Measurements from ENCODE around the gene ARSI. TPM values are rescaled to one million over a fixed set of nuclear protein-coding genes. Genes with fewer than 3 reads are reported as not detected.

Gene ARSI
- total RNA-seq, 1 experiment from 2014 or later = 6.3 TPM

- Histone ChIP-seq H3K4me1 (ENCODE audit: insufficient read depth, low read length) (no peaks in the 10 kb centered on the region), H3K79me2 (ENCODE audit: low read length) (no peaks in the 10 kb centered on the region), H3K9me2 (replicated peaks; ENCODE audit: low read length) (no peaks in the 10 kb centered on the region), H3K27me3 (ENCODE audit: low read length) (no peaks in the 10 kb centered on the region), H3K4me2 (ENCODE audit: low read length) (no peak overlapping the region), H3K9me3 (ENCODE audit: low read length) (no peaks in the 10 kb centered on the region), H3K36me3 (ENCODE audit: low read depth, low read length) (no peaks in the 10 kb centered on the region), H3F3A (ENCODE audit: low read length, unreplicated experiment) (no peaks in the 10 kb centered on the region), H3K9ac (ENCODE audit: low read length) (no peak overlapping the region), H3K4me3 (ENCODE audit: low read length) (no peak overlapping the region), H2AFZ (ENCODE audit: low read length) (no peak overlapping the region), H3K27ac (ENCODE audit: low read length) (no peak overlapping the region), H4K20me1 (ENCODE audit: low read length) (no peaks in the 10 kb centered on the region)
- ChIA-PET POLR2A (ENCODE audit: unreplicated experiment) (no interaction called here), CTCF (no interaction called here)
- no TSS peak for BruUV-seq (replicated peaks)
- TF ChIP-seq EZH2phosphoT487 (IDR thresholded peaks at IDR 0.05; ENCODE audit: borderline replicate concordance, low read length) = no peak
- TF ChIP-seq CTCF (conservative IDR thresholded peaks at IDR 0.05; ENCODE audit: low read depth, low read length) = no peak
- TF ChIP-seq EZH2 (IDR thresholded peaks at IDR 0.05; ENCODE audit: low read length, unreplicated experiment) = no peak
- intact Hi-C loops (cut with micrococcal nuclease) = no loop called here
- ATAC-seq (no peak), DNase-seq (no peak)
Measured at GRCh38 chr5:150253416-150254208, 49.1 kb downstream of the ARSI start.

GRCh38 chr5:150252489-150252888, 50.2 kb downstream of the ARSI start:
- TF ChIP-seq CTCF (conservative IDR thresholded peaks at IDR 0.05; ENCODE audit: low read depth, low read length) = no peak
- no peak for TF ChIP-seq EZH2 (IDR thresholded peaks at IDR 0.05; ENCODE audit: low read length, unreplicated experiment)
- no peak for TF ChIP-seq EZH2phosphoT487 (IDR thresholded peaks at IDR 0.05; ENCODE audit: borderline replicate concordance, low read length)
- H3K36me3 ChIP-seq (ENCODE audit: low read depth, low read length) = no peaks in the 10 kb centered on the region
- no peaks in the 10 kb centered on the region for H3K27me3 ChIP-seq (ENCODE audit: low read length)
- no peak overlapping the region for H3K4me2 ChIP-seq (ENCODE audit: low read length)
- DNase-seq (no peak), ATAC-seq (no peak)
- no TSS peak for BruUV-seq (replicated peaks)
- H3F3A ChIP-seq (ENCODE audit: low read length, unreplicated experiment) = no peaks in the 10 kb centered on the region
- H3K4me1 ChIP-seq (ENCODE audit: insufficient read depth, low read length) = no peaks in the 10 kb centered on the region
- H3K9me3 ChIP-seq (ENCODE audit: low read length) = no peaks in the 10 kb centered on the region
- no peak overlapping the region for H3K4me3 ChIP-seq (ENCODE audit: low read length)
- ChIA-PET CTCF (no interaction called here), POLR2A (ENCODE audit: unreplicated experiment) (interaction anchor here (0.6 kb wide), 1 partner anchor 16 kb away, joined by 3 read pairs; no protein-coding TSS in a partner anchor)
- no peaks in the 10 kb centered on the region for H3K9me2 ChIP-seq (replicated peaks; ENCODE audit: low read length)
- no peak overlapping the region for H3K9ac ChIP-seq (ENCODE audit: low read length)
- H3K27ac ChIP-seq (ENCODE audit: low read length) = no peak overlapping the region
- no peaks in the 10 kb centered on the region for H3K79me2 ChIP-seq (ENCODE audit: low read length)
- no peak overlapping the region for H2AFZ ChIP-seq (ENCODE audit: low read length)
- intact Hi-C loops (cut with micrococcal nuclease) = no loop called here
- H4K20me1 ChIP-seq (ENCODE audit: low read length) = no peaks in the 10 kb centered on the region

GRCh38 chr5:150251504-150251903, 51.2 kb downstream of the ARSI start:
- CTCF ChIA-PET = no interaction called here
- intact Hi-C loops (cut with micrococcal nuclease) = no loop called here
- TF ChIP-seq EZH2 (IDR thresholded peaks at IDR 0.05; ENCODE audit: low read length, unreplicated experiment) (no peak), CTCF (conservative IDR thresholded peaks at IDR 0.05; ENCODE audit: low read depth, low read length) (no peak), EZH2phosphoT487 (IDR thresholded peaks at IDR 0.05; ENCODE audit: borderline replicate concordance, low read length) (no peak)

More at GRCh38 chr5:150251504-150251903, 51.2 kb downstream of the ARSI start:
- no peaks in the 10 kb centered on the region for H3K36me3 ChIP-seq (ENCODE audit: low read depth, low read length)
- DNase-seq (no peak), ATAC-seq (no peak)
- no peaks in the 10 kb centered on the region for H3K4me1 ChIP-seq (ENCODE audit: insufficient read depth, low read length)
- H3K27me3 ChIP-seq (ENCODE audit: low read length) = no peaks in the 10 kb centered on the region
- no peaks in the 10 kb centered on the region for H3K9me3 ChIP-seq (ENCODE audit: low read length)
- H3F3A ChIP-seq (ENCODE audit: low read length, unreplicated experiment) = no peaks in the 10 kb centered on the region
- no peak overlapping the region for H3K4me3 ChIP-seq (ENCODE audit: low read length)
- no peaks in the 10 kb centered on the region for H3K79me2 ChIP-seq (ENCODE audit: low read length)
- BruUV-seq (replicated peaks) = no TSS peak
- H4K20me1 ChIP-seq (ENCODE audit: low read length) = no peaks in the 10 kb centered on the region
- H3K27ac ChIP-seq (ENCODE audit: low read length) = no peak overlapping the region
- POLR2A ChIA-PET (ENCODE audit: unreplicated experiment) = no interaction called here
- no peak overlapping the region for H2AFZ ChIP-seq (ENCODE audit: low read length)
- no peak overlapping the region for H3K9ac ChIP-seq (ENCODE audit: low read length)
- no peak overlapping the region for H3K4me2 ChIP-seq (ENCODE audit: low read length)
- H3K9me2 ChIP-seq (replicated peaks; ENCODE audit: low read length) = no peaks in the 10 kb centered on the region

Measured in PC-3 (cell line).